GM21737 (cell line): ENCODE data around the gene ITPA.
"Not testable (repeated sequence)": the region's sequence is repeated elsewhere in the genome, so short reads cannot be mapped to it uniquely, and the experiment has no call there.

Experiments
- ATAC-seq: cut with Tn5 transposase; IDR thresholded peaks from one replicate; pipeline ENCODE4 v1.9.1; 2021; ENCODE audit warnings: mild to moderate bottlenecking, moderate library complexity; ENCODE audit not compliant: unreplicated experiment

ITPA gene

GRCh38 chr20:3199206-3199605 is 10.1 kb upstream of the ITPA start:
- ATAC-seq: no peak

GRCh38 chr20:3199976-3200755 is 9.1 kb upstream of the ITPA start:
- ATAC-seq: no peak

- no peak for ATAC-seq
These were observed 6.4 kb upstream of the ITPA start for GRCh38 chr20:3202965-3203314.

- ATAC-seq: peak; percentile 2
These were observed 5.8 kb upstream of the ITPA start for GRCh38 chr20:3203315-3204123.

GRCh38 chr20:3204124-3204794 is 5.0 kb upstream of the ITPA start, which contains the start of gene DDRGK1:
DDRGK1 (minus strand) TSS chr20:3204682; CDS start chr20:3204627, 55 bp downstream.
- peak; percentile 69 for ATAC-seq

GRCh38 chr20:3208786-3209256 is 477 bp upstream of the ITPA start:
- no peak for ATAC-seq

- ATAC-seq: no peak
These were observed 634 bp downstream of the ITPA start for GRCh38 chr20:3209946-3210317.

GRCh38 chr20:3210346-3210745 is 1.0 kb downstream of the ITPA start:
- no peak for ATAC-seq

- no peak for ATAC-seq
These were observed 3.9 kb downstream of the ITPA start for GRCh38 chr20:3213226-3213625.

GRCh38 chr20:3215359-3215917 is 6.1 kb downstream of the ITPA start:
- not testable (repeated sequence) for ATAC-seq

- no peak for ATAC-seq
These were observed 9.2 kb downstream of the ITPA start for GRCh38 chr20:3218307-3218988.

GRCh38 chr20:3221398-3222226 is 12.3 kb downstream of the ITPA start:
- ATAC-seq: no peak

- ATAC-seq: peak; percentile 70
These were observed 13.6 kb downstream of the ITPA start for GRCh38 chr20:3222635-3223600.

- ATAC-seq: no peak
These were observed 14.3 kb downstream of the ITPA start for GRCh38 chr20:3223651-3223993.

GRCh38 chr20:3223994-3224680 is 14.8 kb downstream of the ITPA start:
- ATAC-seq: no peak

GRCh38 chr20:3224681-3225421 is 15.6 kb downstream of the ITPA start:
- ATAC-seq: no peak

- no peak for ATAC-seq
These were observed 16.8 kb downstream of the ITPA start for GRCh38 chr20:3226093-3226492.
